ENCODE results near the gene PLCD3.

GRCh38 chr17:45171338-45172231, 39.3 kb upstream of the PLCD3 start:
- TF ChIP-seq CTCF (IDR thresholded peaks at IDR 0.05) (no peak), EP300 (IDR thresholded peaks at IDR 0.05) (no peak), POLR2A (IDR thresholded peaks at IDR 0.05) (no peak)
